SK-N-SH (cell line): Measurements from ENCODE around the gene SMIM13. TPM values are rescaled to one million over a fixed set of nuclear protein-coding genes. Genes with fewer than 3 reads are reported as not detected.

Experiments used
- CTCF ChIA-PET: fragments of 300-600, 350-600 bp; formaldehyde crosslinking; extraction: SDS; loops from one replicate; lab custom pipeline; 2021; lab: Yijun Ruan, JAX
- POLR2A ChIA-PET: fragments of 350-600 bp; sonication (Branson Sonifier 250); formaldehyde crosslinking; extraction: SDS; loops from one replicate; lab custom pipeline; 2020; ENCODE audit warnings: antibody characterized with exemption, inconsistent platforms; lab: Yijun Ruan, JAX
- DNase-seq: peaks from one replicate; pipeline ENCODE4 v3.0.0; 2012
- H2AFZ ChIP-seq: fragments of 200-600 bp; sonication (generic); 2 replicates; pipeline ENCODE4 v1.8.1; 2016; ENCODE audit warnings: antibody characterized with exemption, mild to moderate bottlenecking, low read depth
- H3F3A ChIP-seq: fragments of 200-600 bp; sonication (generic); replicated peaks from 2 replicates; pipeline ENCODE3; 2016; ENCODE audit warnings: antibody characterized with exemption, mild to moderate bottlenecking; ENCODE audit not compliant: insufficient read depth
- H3K27ac ChIP-seq, 2 experiments: fragments of 200-500 bp in 1 of 2; fragments of 200-600 bp in 1 of 2; sonication (Bioruptor generic) in 1 of 2; sonication (generic), shearing (Covaris generic) in 1 of 2; 2 replicates each; pipeline versions ENCODE4 v1.5.1 to v1.6.1; 2014 to 2016; ENCODE audit warnings: low read depth in 2 of 2, inconsistent platforms in 1 of 2, low read length in 1 of 2, mild to moderate bottlenecking in 1 of 2, mixed read lengths in 1 of 2
- H3K27me3 ChIP-seq: fragments of 200-600 bp; sonication (generic), shearing (Covaris generic); 2 replicates; pipeline ENCODE4 v1.6.1; 2016; ENCODE audit warnings: mixed run types; ENCODE audit not compliant: insufficient read depth
- H3K36me3 ChIP-seq, 2 experiments: fragments of 200-500 bp in 1 of 2; fragments of 200-600 bp in 1 of 2; sonication (Bioruptor generic) in 1 of 2; sonication (generic) in 1 of 2; replicated peaks in 1 of 2; 2 replicates each; pipeline versions ENCODE3 to v1.5.1; 2014 to 2016; ENCODE audit warnings: low read length in 1 of 2, mild to moderate bottlenecking in 1 of 2; ENCODE audit not compliant: insufficient read depth in 2 of 2, control insufficient read depth in 1 of 2
- H3K4me1 ChIP-seq, 2 experiments: fragments of 200-500 bp in 1 of 2; fragments of 200-600 bp in 1 of 2; sonication (Bioruptor generic) in 1 of 2; sonication (generic), shearing (Covaris generic) in 1 of 2; 2 replicates each; pipeline versions ENCODE4 v1.5.1 to v1.6.1; 2014 to 2016; ENCODE audit warnings: low read depth in 1 of 2, low read length in 1 of 2, mixed run types in 1 of 2; ENCODE audit not compliant: insufficient read depth in 2 of 2, control insufficient read depth in 1 of 2
- H3K4me2 ChIP-seq: fragments of 200-600 bp; sonication (generic), shearing (Covaris generic); 2 replicates; pipeline ENCODE4 v1.6.1; 2017; ENCODE audit warnings: mixed run types
- H3K4me3 ChIP-seq, 2 experiments: fragments of 200-500 bp in 1 of 2; fragments of 200-600 bp in 1 of 2; sonication (Bioruptor generic) in 1 of 2; sonication (generic), shearing (Covaris generic) in 1 of 2; 2 replicates each; pipeline versions ENCODE4 v1.5.1 to v1.8.1; 2014 to 2016; ENCODE audit warnings: low read depth in 2 of 2, inconsistent platforms in 1 of 2, low read length in 1 of 2, mild to moderate bottlenecking in 1 of 2, mixed read lengths in 1 of 2, moderate library complexity in 1 of 2
- H3K79me2 ChIP-seq: fragments of 200-600 bp; sonication (generic); 2 replicates; pipeline ENCODE4 v1.8.1; 2017; ENCODE audit warnings: mild to moderate bottlenecking; ENCODE audit not compliant: insufficient read depth
- H3K9ac ChIP-seq: fragments of 200-600 bp; sonication (generic); 2 replicates; pipeline ENCODE4 v1.6.1; 2017; ENCODE audit warnings: mixed run types
- H3K9me2 ChIP-seq: fragments of 200-600 bp; sonication (generic); 2 replicates; pipeline ENCODE4 v1.6.1; 2017; ENCODE audit warnings: mixed run types
- H3K9me3 ChIP-seq: fragments of 200-600 bp; sonication (generic); 2 replicates; pipeline ENCODE4 v1.6.1; 2017; ENCODE audit warnings: mixed run types, mild to moderate bottlenecking, moderate library complexity
- H4K20me1 ChIP-seq: fragments of 200-600 bp; sonication (generic); 2 replicates; pipeline ENCODE4 v1.6.1; 2017; ENCODE audit warnings: mild to moderate bottlenecking, mixed run types; ENCODE audit not compliant: insufficient read depth
- EP300 ChIP-seq, 2 experiments: IDR thresholded peaks; 2 replicates each; pipeline versions ENCODE4 v1.4.0 to v1.6.1; 2012; ENCODE audit warnings: borderline replicate concordance in 1 of 2, low read depth in 1 of 2, low read length in 1 of 2
- FOSL2 ChIP-seq: IDR thresholded peaks from 2 replicates; pipeline ENCODE4 v1.4.0; 2012; ENCODE audit warnings: low read depth, mild to moderate bottlenecking, moderate library complexity, borderline replicate concordance
- GABPA ChIP-seq: IDR thresholded peaks from 2 replicates; pipeline ENCODE4 v1.4.0; 2012; ENCODE audit warnings: low read depth, mild to moderate bottlenecking
- JUND ChIP-seq: IDR thresholded peaks from 2 replicates; pipeline ENCODE4 v1.4.0; 2012
- POLR2AphosphoS5 ChIP-seq: IDR thresholded peaks from 2 replicates; pipeline ENCODE4 v1.6.1; 2012; ENCODE audit warnings: low read depth, low read length
- SMC3 ChIP-seq: IDR thresholded peaks from 2 replicates; pipeline ENCODE4 v1.6.1; 2012; ENCODE audit warnings: low read depth, low read length, improper control_type of control experiment
- WGBS: methylation state at CpG from one replicate; pipeline ENCODE4 v1.1.6; 2017; ENCODE audit warnings: low lambda C conversion rate; 5-methylcytosine and 5-hydroxymethylcytosine counted together
- polyA plus RNA-seq, 3 experiments: library from polyadenylated mRNA; depleted of rRNA; stranded (reverse); fragments of >200 nt; gene quantifications; 2 replicates each; pipeline ENCODE4 v1.2.3, GENCODE V29; 2012
- TF ChIP-seq, protein P1 (sequence below): IDR thresholded peaks from 2 replicates; pipeline ENCODE4 v1.4.0; 2012; ENCODE audit warnings: low read depth

SMIM13 gene
- polyA plus RNA-seq, 1 of the 3 experiments (the other 2 are of a cell fraction): 2.1 TPM

DNA sequence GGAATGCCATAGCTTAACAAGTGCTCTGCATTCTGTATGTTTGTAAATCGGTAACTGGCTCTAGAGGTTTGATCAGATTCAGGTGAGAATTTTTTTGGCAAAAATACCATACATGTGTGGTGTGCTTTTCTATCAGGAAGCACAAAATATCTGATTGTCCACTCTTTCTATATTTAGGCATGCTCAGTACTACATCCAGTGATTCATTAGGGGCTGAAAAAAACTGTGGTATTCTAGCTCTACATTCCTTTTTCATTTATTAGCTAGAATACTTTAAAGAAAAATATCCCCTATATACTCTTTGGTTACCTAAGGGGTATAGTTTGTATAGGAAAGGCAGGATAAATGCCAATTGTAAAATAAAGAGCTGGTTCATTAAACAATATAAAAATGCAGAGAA lies 38.9 kb upstream of the SMIM13 start:
- Histone ChIP-seq H3K36me3 (no peaks in the 10 kb centered on the region), H3K4me2 (no peak overlapping the region), H3K9me3 (no peaks in the 10 kb centered on the region), H3K4me3 (no peak overlapping the region), H3K4me1 (no peaks in the 10 kb centered on the region), H2AFZ (no peak overlapping the region), H3K9ac (no peak overlapping the region), H4K20me1 (no peaks in the 10 kb centered on the region), H3K27me3 (no peaks in the 10 kb centered on the region), H3K9me2 (no peaks in the 10 kb centered on the region), H3F3A (no peaks in the 10 kb centered on the region), H3K27ac (no peak overlapping the region), H3K79me2 (no peaks in the 10 kb centered on the region)
- POLR2A ChIA-PET: no interaction called here
- CTCF ChIA-PET: interaction anchor here (0.8 to 2.7 kb wide), 3 partner anchors 11 to 59 kb away, joined by 3 to 10 read pairs (median 3); partner anchors contain the start of gene ELOVL2
- DNase-seq: no peak
- TF ChIP-seq, protein P1, sequence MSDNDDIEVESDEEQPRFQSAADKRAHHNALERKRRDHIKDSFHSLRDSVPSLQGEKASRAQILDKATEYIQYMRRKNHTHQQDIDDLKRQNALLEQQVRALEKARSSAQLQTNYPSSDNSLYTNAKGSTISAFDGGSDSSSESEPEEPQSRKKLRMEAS: no peak
- TF ChIP-seq POLR2AphosphoS5 (no peak), SMC3 (no peak), JUND (no peak)
- WGBS: 83% methylated on average over 1 of the region's 1 CpG

DNA sequence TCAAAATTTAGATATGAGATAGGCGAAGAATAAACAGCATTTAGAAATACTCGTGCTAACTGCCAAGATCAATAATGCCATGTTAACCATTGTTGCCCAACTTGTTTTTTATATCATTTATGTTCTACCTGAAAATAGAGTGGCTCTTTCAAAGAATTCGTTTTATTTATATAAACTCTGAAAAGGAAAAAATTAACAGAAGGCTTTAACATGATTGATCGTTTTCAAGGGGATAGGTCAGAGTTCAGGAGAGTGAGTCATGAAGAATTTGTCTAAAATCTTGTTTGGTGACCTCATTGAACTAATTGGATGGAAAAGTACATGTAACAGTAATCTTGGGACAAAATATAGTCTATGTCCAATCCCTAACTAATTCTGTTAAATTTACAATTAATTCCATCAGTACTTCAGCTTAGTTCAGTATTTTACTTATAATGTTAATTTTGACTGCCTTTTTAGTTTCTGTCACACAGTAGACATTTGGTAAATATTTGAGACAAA lies 38.5 kb upstream of the SMIM13 start:
- POLR2A ChIA-PET: no interaction called here
- H3K79me2 ChIP-seq: no peaks in the 10 kb centered on the region
- WGBS: 50% methylated on average over 4 of the region's 4 CpGs
- 0 out of 2 replicates have a peak, but pooled peaks have one; percentile 2 for TF ChIP-seq FOSL2
- TF ChIP-seq POLR2AphosphoS5: no peak
- TF ChIP-seq, all 33 proteins: peak for 1
- H3K4me3 ChIP-seq: no peak overlapping the region
- no peak for DNase-seq
- CTCF ChIA-PET: interaction anchor here (1.0 to 2.7 kb wide), 3 partner anchors 10 to 15 kb away, joined by 3 to 10 read pairs (median 3); partner anchors contain the start of gene ELOVL2
- H2AFZ ChIP-seq: no peak overlapping the region
- H3K4me1 ChIP-seq: no peaks in the 10 kb centered on the region
- no peaks in the 10 kb centered on the region for H3F3A ChIP-seq
- no peaks in the 10 kb centered on the region for H3K9me2 ChIP-seq
- no peaks in the 10 kb centered on the region for H3K27me3 ChIP-seq
- H4K20me1 ChIP-seq: no peaks in the 10 kb centered on the region
- H3K27ac ChIP-seq: no peak overlapping the region
- H3K36me3 ChIP-seq: no peaks in the 10 kb centered on the region
- no peak overlapping the region for H3K4me2 ChIP-seq
- no peak overlapping the region for H3K9ac ChIP-seq
- H3K9me3 ChIP-seq: no peaks in the 10 kb centered on the region

DNA sequence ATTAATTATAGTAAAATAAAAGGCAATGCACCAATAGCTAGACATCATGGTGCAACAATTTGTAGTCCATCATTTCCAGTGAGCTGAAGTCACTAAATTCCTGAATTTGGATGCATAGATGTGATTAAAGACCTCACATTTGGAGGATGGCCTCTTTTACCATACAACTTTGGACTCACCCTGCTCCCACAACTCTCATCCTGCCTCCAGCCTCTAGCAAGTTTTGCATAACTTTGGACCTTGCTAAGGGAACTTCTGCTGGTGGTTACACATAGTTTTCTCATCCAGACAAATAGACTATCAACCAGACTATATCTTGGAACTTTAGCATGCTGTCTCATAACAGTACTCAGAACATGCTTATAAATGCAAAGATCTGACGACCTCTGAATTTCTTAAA lies 36.8 kb upstream of the SMIM13 start:
- Histone ChIP-seq H3K9me2 (no peaks in the 10 kb centered on the region), H3K9me3 (no peaks in the 10 kb centered on the region), H2AFZ (no peak overlapping the region), H3K27ac (no peak overlapping the region), H3K4me3 (no peak overlapping the region), H3K79me2 (no peaks in the 10 kb centered on the region), H3K27me3 (no peaks in the 10 kb centered on the region), H3K4me1 (no peaks in the 10 kb centered on the region), H3F3A (no peaks in the 10 kb centered on the region), H3K4me2 (no peak overlapping the region), H3K36me3 (no peaks in the 10 kb centered on the region), H4K20me1 (no peaks in the 10 kb centered on the region), H3K9ac (no peak overlapping the region)
- 56% methylated on average over 1 of the region's 1 CpG for WGBS
- no peak for TF ChIP-seq GABPA
- no peak for TF ChIP-seq EP300 (IDR thresholded peaks at IDR 0.05; ENCODE audit: borderline replicate concordance in 1 of 2, low read depth in 1 of 2, low read length in 1 of 2)
- ChIA-PET CTCF (interaction anchor here (0.7 to 2.7 kb wide), 6 partner anchors 10 to 105 kb away, joined by 3 to 10 read pairs (median 5); partner anchors contain the start of gene ELOVL2), POLR2A (no interaction called here)
- DNase-seq: no peak
